ENCODE results near the gene FOXC2.
A peak's percentile ranks its signal among the peaks of the same experiment; 100 is the strongest.

The FOXC2 gene

DNA sequence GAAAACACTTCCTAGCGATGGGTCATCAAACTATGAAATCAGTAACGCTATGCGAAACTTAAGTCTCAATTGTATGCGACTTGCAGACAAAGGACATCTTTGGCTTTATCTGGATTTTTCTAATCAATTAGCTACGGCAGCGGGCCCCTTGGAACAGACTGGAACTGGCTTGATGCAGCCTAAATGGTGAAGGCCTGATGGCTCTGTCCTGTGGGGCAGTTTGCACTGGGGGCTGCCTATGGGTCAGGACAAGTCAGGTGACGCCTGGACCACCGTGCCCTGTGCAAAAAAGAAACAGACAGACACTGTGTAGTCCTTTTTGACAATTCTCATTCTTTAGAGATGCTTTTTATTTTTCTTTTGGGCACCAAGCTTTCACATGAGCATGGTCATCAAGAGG lies 33.6 kb upstream of the FOXC2 start:
- DNase-seq (ENCODE audit: low read depth): no peak

DNA sequence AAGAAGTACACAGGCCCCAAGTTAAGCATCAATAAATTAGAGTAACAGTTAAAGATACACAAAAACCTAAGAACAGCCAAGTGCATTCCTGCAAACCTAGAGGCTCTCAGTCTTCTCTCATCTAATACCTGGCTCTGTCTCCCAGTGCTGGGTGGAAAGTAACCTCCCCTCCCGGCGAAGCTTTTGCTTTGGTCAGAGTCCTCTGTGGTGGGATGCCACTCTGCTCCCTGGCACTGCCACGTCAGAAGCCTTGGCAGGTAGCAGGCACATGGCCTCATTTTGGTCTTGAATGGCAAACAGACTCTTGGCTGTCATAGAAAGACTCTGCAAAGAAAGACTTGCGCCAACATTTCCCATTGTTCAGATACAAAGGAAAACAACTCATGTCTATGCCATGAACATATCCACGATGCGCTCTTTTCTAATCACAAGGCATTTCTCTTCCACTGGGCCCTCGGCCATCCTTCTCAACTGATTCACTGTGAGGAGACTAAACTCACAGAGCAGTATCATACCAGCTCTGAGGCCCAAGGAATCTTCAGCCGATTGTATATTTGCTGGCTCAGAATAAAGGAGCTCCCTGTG lies 32.8 kb upstream of the FOXC2 start:
- no peak for DNase-seq (ENCODE audit: low read depth)

GRCh38 chr16:86534779-86535615 lies 31.6 kb upstream of the FOXC2 start:
- no peak for DNase-seq (ENCODE audit: low read depth)

DNA sequence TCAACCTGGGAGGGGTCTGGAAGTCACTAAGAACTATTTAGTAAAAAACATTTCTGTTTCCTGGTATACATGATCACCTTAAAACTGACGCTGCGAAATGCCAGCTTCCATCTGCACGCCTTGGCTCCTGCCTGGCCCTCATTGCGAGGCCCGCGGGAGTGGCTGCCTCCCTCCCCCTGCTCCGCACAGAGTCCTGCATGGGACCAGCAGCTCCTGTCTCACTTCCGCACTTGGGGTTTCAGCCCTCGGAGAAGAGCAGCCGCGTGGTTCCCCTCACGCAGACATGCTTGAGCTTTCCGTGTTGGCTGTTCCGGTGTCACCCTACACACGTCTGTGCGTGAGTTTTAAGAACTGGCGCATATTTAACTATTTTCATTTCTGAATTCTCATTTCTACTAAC lies 30.0 kb upstream of the FOXC2 start:
- no peak for DNase-seq (ENCODE audit: low read depth)

DNA sequence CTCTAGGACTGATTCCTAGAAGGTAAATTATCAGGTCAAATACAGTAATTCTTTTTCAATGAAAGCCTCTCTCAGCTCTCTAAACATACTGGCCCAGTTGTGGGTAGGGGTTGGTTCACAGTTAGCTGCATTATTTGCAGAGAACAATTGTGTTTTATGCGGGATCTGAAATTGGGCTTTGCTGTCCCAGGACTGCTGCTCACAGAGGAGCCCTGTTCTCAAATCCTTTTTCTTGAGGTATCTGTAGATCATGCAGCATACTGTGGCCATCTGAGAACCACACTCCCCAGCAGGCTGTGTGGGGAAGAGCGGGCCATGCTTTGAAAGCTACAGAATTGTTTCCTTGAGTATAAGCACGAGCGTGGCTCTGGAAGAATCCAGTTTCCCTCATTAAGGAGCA lies 29.1 kb upstream of the FOXC2 start:
- DNase-seq (ENCODE audit: low read depth): no peak

- DNase-seq (ENCODE audit: low read depth): no peak
Measured at GRCh38 chr16:86538196-86538780, 28.3 kb upstream of the FOXC2 start.

DNA sequence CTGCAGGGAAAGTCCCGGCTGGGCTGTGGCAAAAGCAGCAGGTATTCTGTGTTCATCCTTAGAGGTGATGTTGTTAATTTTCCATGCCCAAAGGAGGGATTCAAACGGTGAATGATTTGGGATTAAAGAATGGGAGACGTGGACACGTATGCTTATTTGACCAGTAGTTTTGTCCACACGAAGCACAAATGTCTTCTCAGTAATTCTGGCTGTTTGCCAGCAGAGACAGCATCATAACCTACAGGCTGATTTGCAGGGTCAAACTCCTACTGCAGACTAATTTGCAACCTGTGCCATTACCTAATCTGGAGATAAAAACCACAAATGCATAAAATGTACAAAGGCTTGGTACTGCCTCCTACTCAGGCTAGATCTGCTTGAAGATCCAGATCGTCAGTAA lies 25.7 kb upstream of the FOXC2 start:
- no peak for DNase-seq (ENCODE audit: low read depth)

GRCh38 chr16:86541560-86541959 lies 25.1 kb upstream of the FOXC2 start:
- DNase-seq (ENCODE audit: low read depth): no peak

DNA sequence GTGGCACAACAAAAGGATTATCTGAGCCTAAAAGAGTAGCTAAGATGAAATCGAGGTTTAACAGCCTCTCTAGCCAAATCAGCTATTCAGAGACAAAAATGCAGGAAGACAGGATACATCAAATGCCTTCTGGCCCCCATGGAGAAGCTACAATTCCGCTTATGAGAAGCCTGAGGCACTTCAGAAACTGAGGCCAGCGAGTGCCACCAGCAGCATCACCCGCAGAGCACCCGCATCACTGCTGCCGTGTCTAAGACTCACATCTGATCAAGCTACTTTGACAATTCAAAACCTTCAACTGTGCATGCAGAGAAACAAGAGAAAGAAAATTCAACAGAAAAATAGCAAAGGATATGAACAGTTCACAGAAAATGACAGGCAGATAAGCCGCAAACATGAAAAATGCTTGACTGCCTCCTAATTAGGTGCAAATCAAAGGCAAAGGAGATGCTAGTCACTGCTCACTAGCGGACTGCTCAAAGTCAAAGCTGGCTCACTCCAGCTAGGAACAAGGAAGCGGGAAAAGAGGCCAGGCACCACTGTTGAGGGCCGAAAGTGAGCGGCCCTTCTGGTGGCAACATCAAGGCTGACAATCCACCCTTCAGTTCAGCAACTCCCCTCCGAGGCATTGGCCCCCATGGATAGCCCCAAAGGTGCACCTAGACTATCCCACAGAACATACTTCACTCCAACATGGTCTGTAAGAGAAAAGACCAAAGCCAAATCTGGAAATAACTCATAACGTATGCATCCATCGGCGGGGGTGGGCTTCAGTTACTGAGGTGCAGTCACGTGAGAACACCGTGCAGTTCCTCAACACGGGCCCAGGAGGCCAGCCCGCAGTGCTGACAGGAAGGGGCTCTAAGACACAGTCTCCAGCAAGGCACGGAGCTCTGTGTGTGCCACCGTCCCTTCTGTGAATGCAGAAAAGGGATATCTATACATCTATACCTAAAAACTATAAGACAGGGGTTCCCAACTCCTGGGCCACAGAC lies 23.6 kb upstream of the FOXC2 start:
- no peak for DNase-seq (ENCODE audit: low read depth)

DNA sequence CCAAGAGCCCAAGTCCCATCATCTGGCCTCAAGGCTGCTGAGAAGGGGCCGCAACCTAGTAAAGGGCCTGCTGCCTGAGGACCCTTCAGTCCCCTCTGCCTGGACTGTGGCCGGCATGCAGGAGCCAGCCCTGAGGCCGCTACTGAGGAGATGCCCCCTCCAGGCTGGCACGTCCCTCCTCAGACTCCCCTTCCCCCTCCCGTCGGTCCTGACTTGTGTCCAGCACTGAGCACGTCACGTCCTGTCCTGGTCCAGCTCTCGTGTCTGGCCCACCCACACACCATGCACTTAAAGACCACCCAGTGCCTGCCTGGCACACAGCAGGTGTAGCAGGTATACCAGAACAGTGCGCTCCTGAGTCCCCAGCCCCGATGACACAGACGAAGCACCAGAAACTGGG lies 21.1 kb upstream of the FOXC2 start:
- DNase-seq (ENCODE audit: low read depth): no peak

GRCh38 chr16:86545954-86546637 lies 20.5 kb upstream of the FOXC2 start:
- DNase-seq (ENCODE audit: low read depth): no peak

- DNase-seq (ENCODE audit: low read depth): no peak
Measured at GRCh38 chr16:86546638-86547013, 20.0 kb upstream of the FOXC2 start.

- no peak for DNase-seq (ENCODE audit: low read depth)
Measured at GRCh38 chr16:86547286-86547685, 19.3 kb upstream of the FOXC2 start.

GRCh38 chr16:86549076-86549892 lies 17.3 kb upstream of the FOXC2 start:
- DNase-seq (ENCODE audit: low read depth): no peak

- DNase-seq (ENCODE audit: low read depth): no peak
Measured at GRCh38 chr16:86549893-86550190, 16.8 kb upstream of the FOXC2 start.

DNA sequence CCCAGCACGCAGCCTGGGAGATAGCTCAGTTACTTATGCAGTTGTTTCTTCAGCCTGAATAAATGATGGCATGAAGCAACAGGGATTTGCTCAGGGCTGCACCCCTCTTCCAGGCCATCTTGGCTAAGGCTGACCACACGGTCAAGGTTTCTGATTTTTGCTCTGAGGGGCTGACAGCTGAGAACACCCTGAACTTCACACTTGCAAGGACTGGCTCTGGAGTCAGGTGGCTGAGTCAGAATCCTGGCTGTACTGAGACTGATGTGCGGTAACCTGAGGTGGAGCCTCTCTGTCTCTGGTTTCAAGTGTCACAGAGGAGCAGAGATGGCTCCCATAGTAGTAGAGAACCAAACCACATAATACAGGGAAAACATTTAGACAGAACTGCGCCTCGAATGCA lies 16.3 kb upstream of the FOXC2 start:
- DNase-seq (ENCODE audit: low read depth): no peak

GRCh38 chr16:86553356-86553755 lies 13.3 kb upstream of the FOXC2 start:
- DNase-seq (ENCODE audit: low read depth): no peak

GRCh38 chr16:86554599-86554916 lies 12.1 kb upstream of the FOXC2 start:
- DNase-seq (ENCODE audit: low read depth): no peak

- DNase-seq (ENCODE audit: low read depth): peak; percentile 84
Measured at GRCh38 chr16:86554917-86555703, 11.5 kb upstream of the FOXC2 start, which contains the start of gene MTHFSD. Gene MTHFSD (minus strand): TSS chr16:86555235. CDS start chr16:86555184, 51 bp downstream.

GRCh38 chr16:86555704-86556075 lies 10.9 kb upstream of the FOXC2 start:
- no peak for DNase-seq (ENCODE audit: low read depth)
